C4-2B (cell line): Measurements from ENCODE around the gene KCNJ6.

Experiments used
- CTCF ChIP-seq: fragments of 450-650 bp; conservative IDR thresholded peaks from 2 replicates; pipeline ENCODE4 v1.5.1; 2017; ENCODE audit warnings: mild to moderate bottlenecking
- ZFX ChIP-seq: fragments of 450-650 bp; IDR thresholded peaks from 2 replicates; pipeline ENCODE4 v1.6.1; 2017

- no peak for TF ChIP-seq CTCF
- TF ChIP-seq ZFX: no peak
Observed at GRCh38 chr21:37855271-37855646, 61.0 kb downstream of the KCNJ6 start.
